A673 (cell line): ENCODE measurements around the gene TSPYL6. TPM values are rescaled to one million over a fixed set of nuclear protein-coding genes. Genes with fewer than 3 reads are reported as not detected.

Experiments used
- Bru-seq: library from RNA; stranded (reverse); fragments of 400-500 nt; gene quantifications from one replicate; lab custom pipeline; 2021; lab: Mats Ljungman, UMichigan
- BruChase-seq, 2 experiments: library from RNA; stranded (reverse); fragments of 400-500 nt; gene quantifications; one replicate each; lab custom pipeline; 2021; lab: Mats Ljungman, UMichigan
- BruUV-seq: library from RNA; stranded (reverse); fragments of 400-500 nt; replicated peaks from 2 replicates; lab custom pipeline; 2021; lab: Mats Ljungman, UMichigan
- CTCF ChIA-PET: fragments of 300-600 bp; sonication (Branson Sonifier 250); formaldehyde crosslinking; loops from one replicate; lab custom pipeline; 2022; ENCODE audit warnings: antibody characterized with exemption; lab: Charles Lee
- POLR2A ChIA-PET: fragments of 300-600 bp; sonication (Branson Sonifier 250); formaldehyde crosslinking; loops from one replicate; lab custom pipeline; 2022; ENCODE audit warnings: antibody characterized with exemption; ENCODE audit not compliant: low non-redundant PET; lab: Charles Lee
- DNase-seq: peaks from one replicate; pipeline ENCODE4 v3.0.0-alpha.2; 2015; ENCODE audit warnings: low spot score
- H3K27ac ChIP-seq: fragments of 200-600 bp; sonication (generic); 2 replicates; pipeline ENCODE4 v1.5.1; 2016; ENCODE audit warnings: mixed run types, low read depth, mild to moderate bottlenecking, mixed read lengths, antibody characterized with exemption, low read length; ENCODE audit not compliant: poor library complexity, severe bottlenecking
- H3K27me3 ChIP-seq: fragments of 200-600 bp; sonication (generic); replicated peaks from 2 replicates; pipeline ENCODE4 v1.6.1; 2017; ENCODE audit warnings: mixed run types, low read depth, mild to moderate bottlenecking, mixed read lengths, antibody characterized with exemption, low read length; ENCODE audit not compliant: insufficient read depth, poor library complexity
- H3K36me3 ChIP-seq: fragments of 200-600 bp; sonication (generic); 2 replicates; pipeline ENCODE4 v1.6.1; 2016; ENCODE audit warnings: mixed run types, mild to moderate bottlenecking, mixed read lengths, antibody characterized with exemption, low read length; ENCODE audit not compliant: insufficient read depth, poor library complexity, severe bottlenecking
- H3K4me1 ChIP-seq: fragments of 200-600 bp; sonication (generic); 2 replicates; pipeline ENCODE4 v1.6.1; 2017; ENCODE audit warnings: mixed run types, mild to moderate bottlenecking, mixed read lengths, antibody characterized with exemption, low read length; ENCODE audit not compliant: insufficient read depth, poor library complexity, severe bottlenecking
- H3K4me3 ChIP-seq: fragments of 200-600 bp; sonication (generic); 2 replicates; pipeline ENCODE4 v1.5.1; 2016; ENCODE audit warnings: low read depth, mixed run types, mild to moderate bottlenecking, mixed read lengths, low read length; ENCODE audit not compliant: poor library complexity, severe bottlenecking
- H3K9me3 ChIP-seq: fragments of 200-600 bp; sonication (generic); 2 replicates; pipeline ENCODE4 v1.6.1; 2016; ENCODE audit warnings: mixed run types, low read depth, mild to moderate bottlenecking, mixed read lengths, antibody characterized with exemption, low read length; ENCODE audit not compliant: poor library complexity, severe bottlenecking
- CTCF ChIP-seq: fragments of 300-800, 200-600 bp; sonication (generic); conservative IDR thresholded peaks from 2 replicates; pipeline ENCODE4 v1.5.1; 2017; ENCODE audit warnings: low read depth, mild to moderate bottlenecking, antibody characterized with exemption, low read length, moderate library complexity, mixed read lengths
- EZH2 ChIP-seq: fragments of 200-600 bp; sonication (generic); IDR thresholded peaks from 2 replicates; pipeline ENCODE4 v1.6.1; 2017; ENCODE audit warnings: borderline replicate concordance, low read depth, mild to moderate bottlenecking, mixed read lengths, antibody characterized with exemption, low read length; ENCODE audit not compliant: poor library complexity, severe bottlenecking
- intact Hi-C: fragments of 100-400 bp; cut with micrococcal nuclease; formaldehyde crosslinking; loops from one replicate; pipeline ENCODE4 v1.10.0; 2022; ENCODE audit not compliant: unreplicated experiment
- long read RNA-seq: library from polyadenylated mRNA; stranded (forward); transcript quantifications from one replicate; pipeline ENCODE4 v2.0.0, GENCODE V29; 2022
- total RNA-seq: library from RNA; stranded (reverse); gene quantifications from 2 replicates; pipeline ENCODE4 v1.2.3, GENCODE V29; 2021

Gene TSPYL6
- total RNA-seq = not detected in 2 replicates
- Bru-seq, nascent RNA = not detected
- BruChase-seq, experiment 1, labeled RNA remaining after a 2-hour chase = percentile 18 among the genes with signal in this experiment
- percentile 20 among the genes with signal in this experiment for BruChase-seq, experiment 2, labeled RNA remaining after a 6-hour chase
- long read RNA-seq = 0 reads

GRCh38 chr2:54256091-54256694 lies at the start of gene TSPYL6:
TSS of gene TSPYL6 (minus strand) at chr2:54256229. CDS start at chr2:54256151, 78 bp downstream.
- intact Hi-C loops = no loop called here

GRCh38 chr2:54303631-54304030 lies 47.6 kb upstream of the TSPYL6 start:
- Histone ChIP-seq H3K4me1 (no peaks in the 10 kb centered on the region), H3K9me3 (no peaks in the 10 kb centered on the region), H3K27me3 (no peaks in the 10 kb centered on the region), H3K36me3 (no peaks in the 10 kb centered on the region), H3K27ac (no peak overlapping the region), H3K4me3 (no peak overlapping the region)
- intact Hi-C loops = no loop called here
- TF ChIP-seq EZH2 = no peak
- TF ChIP-seq CTCF = no peak
- POLR2A ChIA-PET = no interaction called here
- no TSS peak for BruUV-seq
- CTCF ChIA-PET = no interaction called here
- no peak for DNase-seq

More at GRCh38 chr2:54256091-54256694, at the start of gene TSPYL6:
- H3K36me3 ChIP-seq = no peaks in the 10 kb centered on the region
- BruUV-seq = no TSS peak
- TF ChIP-seq CTCF (no peak), EZH2 (no peak)
- no peaks in the 10 kb centered on the region for H3K4me1 ChIP-seq
- H3K9me3 ChIP-seq = no peaks in the 10 kb centered on the region
- CTCF ChIA-PET = no interaction called here
- H3K27ac ChIP-seq = no peak within 1 kb of the TSS
- H3K4me3 ChIP-seq = no peak within 1 kb of the TSS
- no peak for DNase-seq
- POLR2A ChIA-PET = no interaction called here
- no peaks in the 10 kb centered on the region for H3K27me3 ChIP-seq

- POLR2A ChIA-PET = no interaction called here
- DNase-seq = no peak
- no peak for TF ChIP-seq EZH2
- TF ChIP-seq CTCF = no peak
- H3K27me3 ChIP-seq = no peaks in the 10 kb centered on the region
- intact Hi-C loops = no loop called here
- H3K27ac ChIP-seq = no peak overlapping the region
- H3K36me3 ChIP-seq = no peaks in the 10 kb centered on the region
- no TSS peak for BruUV-seq
- peaks cover 9% of the 10 kb centered on the region for H3K4me1 ChIP-seq
- CTCF ChIA-PET = no interaction called here
- H3K4me3 ChIP-seq = no peak overlapping the region
- no peaks in the 10 kb centered on the region for H3K9me3 ChIP-seq
Measured at GRCh38 chr2:54298514-54298913, 42.5 kb upstream of the TSPYL6 start.
